SJSA1 (cell line): ENCODE measurements around the gene PSMC3IP. TPM values are rescaled to one million over a fixed set of nuclear protein-coding genes. Genes with fewer than 3 reads are reported as not detected.
"Not testable (repeated sequence)": the region's sequence is repeated elsewhere in the genome, so short reads cannot be mapped to it uniquely, and the experiment has no call there.

ENCODE experiments used
- DNase-seq, 2 experiments: peaks; one replicate each; pipeline ENCODE4 v3.0.0-alpha.2; 2015 to 2020; ENCODE audit warnings: low spot score in 2 of 2, low read depth in 1 of 2
- H3K27ac ChIP-seq: fragments of 250-450 bp; sonication (Bioruptor Pico); 2 replicates; pipeline ENCODE4 v1.5.1; 2020; ENCODE audit warnings: mild to moderate bottlenecking, moderate library complexity
- H3K27me3 ChIP-seq: fragments of 250-450 bp; sonication (Bioruptor Pico); replicated peaks from 2 replicates; pipeline ENCODE4 v1.5.1; 2020; ENCODE audit warnings: mild to moderate bottlenecking, moderate library complexity
- H3K36me3 ChIP-seq: fragments of 250-450 bp; sonication (Bioruptor Pico); 2 replicates; pipeline ENCODE4 v1.5.1; 2020; ENCODE audit warnings: mild to moderate bottlenecking
- H3K4me1 ChIP-seq: fragments of 250-450 bp; sonication (Bioruptor Pico); replicated peaks from 2 replicates; pipeline ENCODE4 v1.6.1; 2021; ENCODE audit warnings: mild to moderate bottlenecking
- H3K4me3 ChIP-seq: fragments of 250-450 bp; sonication (Bioruptor Pico); 2 replicates; pipeline ENCODE4 v1.5.1; 2020; ENCODE audit warnings: mild to moderate bottlenecking
- H3K9me3 ChIP-seq: fragments of 250-450 bp; sonication (Bioruptor Pico); replicated peaks from 2 replicates; pipeline ENCODE4 v1.5.1; 2020; ENCODE audit warnings: mild to moderate bottlenecking
- total RNA-seq: library from RNA; depleted of rRNA; stranded (reverse); fragments of >200 nt; shearing (Covaris generic); gene quantifications from 2 replicates; pipeline ENCODE4 v1.2.3, GENCODE V29; 2014

PSMC3IP gene
- total RNA-seq, 1 experiment from 2014 or later, result 22.3 TPM

DNA sequence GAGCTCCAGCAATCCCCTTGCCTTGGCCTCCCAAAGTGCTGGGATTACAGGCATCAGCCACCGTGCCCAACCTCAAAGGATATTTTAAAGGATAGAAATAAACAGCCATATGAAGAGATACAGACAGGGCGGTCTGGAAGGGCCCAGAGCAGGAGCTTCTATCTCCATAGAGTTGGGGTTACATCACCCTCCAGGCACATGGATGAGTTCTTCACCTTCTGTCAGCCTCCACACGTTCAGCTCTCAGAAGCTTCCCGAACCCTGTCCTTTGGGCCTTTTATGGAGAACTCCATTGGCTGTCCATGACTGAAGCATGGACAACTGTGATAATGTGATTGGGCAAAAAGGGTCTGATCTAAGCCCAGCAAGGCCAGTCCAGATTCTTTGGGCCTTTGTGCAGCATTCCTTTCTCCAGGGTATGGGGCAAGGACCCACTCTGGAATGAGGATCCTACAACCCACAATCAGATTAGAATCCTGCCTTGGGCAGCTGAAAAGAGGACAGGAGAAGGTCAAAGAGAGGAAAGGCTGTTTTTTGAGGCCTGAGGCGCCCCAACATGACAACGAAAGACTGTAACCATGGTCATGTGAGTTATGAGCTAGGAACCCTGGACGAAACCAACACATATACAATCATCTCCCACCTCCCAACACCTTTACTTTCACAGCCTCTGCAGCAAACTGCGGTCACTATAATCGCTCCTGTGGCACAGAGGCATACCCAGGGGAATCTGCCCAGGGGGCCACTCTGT, 31.6 kb downstream of the PSMC3IP start:
- H3K27ac ChIP-seq, result not testable (repeated sequence)

DNA sequence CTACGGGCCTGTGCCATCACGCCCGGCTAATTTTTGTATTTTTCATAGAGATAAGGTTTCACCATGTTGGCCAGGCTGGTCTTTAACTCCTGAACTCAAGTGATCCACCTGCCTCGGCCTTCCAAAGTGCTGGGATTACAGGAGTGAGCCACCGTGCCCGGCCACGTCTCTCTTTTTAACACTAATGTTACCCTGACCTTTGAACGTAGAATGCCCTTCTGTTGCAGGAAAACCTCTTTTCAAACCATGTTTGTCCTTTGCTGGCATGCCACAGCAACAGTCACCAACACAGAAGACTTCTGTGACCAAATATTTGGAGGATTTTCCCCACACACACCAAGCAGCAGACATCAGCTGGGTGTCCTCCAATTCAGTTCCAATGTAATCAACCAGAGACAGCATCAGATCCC, 32.6 kb downstream of the PSMC3IP start:
- DNase-seq, result no peak
- peaks cover 38% of the 10 kb centered on the region for H3K36me3 ChIP-seq
- H3K4me1 ChIP-seq, result no peaks in the 10 kb centered on the region
- H3K4me3 ChIP-seq, result no peak overlapping the region
- H3K9me3 ChIP-seq, result no peaks in the 10 kb centered on the region
- no peaks in the 10 kb centered on the region for H3K27me3 ChIP-seq
- H3K27ac ChIP-seq, result no peak overlapping the region

More for the DNA sequence above, 31.6 kb downstream of the PSMC3IP start:
- H3K36me3 ChIP-seq, result peaks cover 38% of the 10 kb centered on the region
- not testable (repeated sequence) for DNase-seq, H3K9me3 ChIP-seq, H3K27me3 ChIP-seq, H3K4me1 ChIP-seq, H3K4me3 ChIP-seq

DNA sequence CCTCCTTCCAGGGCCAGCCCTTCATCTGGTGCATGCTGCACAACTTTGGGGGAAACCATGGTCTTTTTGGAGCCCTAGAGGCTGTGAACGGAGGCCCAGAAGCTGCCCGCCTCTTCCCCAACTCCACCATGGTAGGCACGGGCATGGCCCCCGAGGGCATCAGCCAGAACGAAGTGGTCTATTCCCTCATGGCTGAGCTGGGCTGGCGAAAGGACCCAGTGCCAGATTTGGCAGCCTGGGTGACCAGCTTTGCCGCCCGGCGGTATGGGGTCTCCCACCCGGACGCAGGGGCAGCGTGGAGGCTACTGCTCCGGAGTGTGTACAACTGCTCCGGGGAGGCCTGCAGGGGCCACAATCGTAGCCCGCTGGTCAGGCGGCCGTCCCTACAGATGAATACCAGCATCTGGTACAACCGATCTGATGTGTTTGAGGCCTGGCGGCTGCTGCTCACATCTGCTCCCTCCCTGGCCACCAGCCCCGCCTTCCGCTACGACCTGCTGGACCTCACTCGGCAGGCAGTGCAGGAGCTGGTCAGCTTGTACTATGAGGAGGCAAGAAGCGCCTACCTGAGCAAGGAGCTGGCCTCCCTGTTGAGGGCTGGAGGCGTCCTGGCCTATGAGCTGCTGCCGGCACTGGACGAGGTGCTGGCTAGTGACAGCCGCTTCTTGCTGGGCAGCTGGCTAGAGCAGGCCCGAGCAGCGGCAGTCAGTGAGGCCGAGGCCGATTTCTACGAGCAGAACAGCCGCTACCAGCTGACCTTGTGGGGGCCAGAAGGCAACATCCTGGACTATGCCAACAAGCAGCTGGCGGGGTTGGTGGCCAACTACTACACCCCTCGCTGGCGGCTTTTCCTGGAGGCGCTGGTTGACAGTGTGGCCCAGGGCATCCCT, 34.1 kb downstream of the PSMC3IP start:
- Histone ChIP-seq H3K9me3 (no peaks in the 10 kb centered on the region), H3K4me3 (no peak overlapping the region), H3K27ac (no peak overlapping the region), H3K36me3 (peaks cover 49% of the 10 kb centered on the region), H3K4me1 (no peaks in the 10 kb centered on the region), H3K27me3 (no peaks in the 10 kb centered on the region)
- no peak for DNase-seq

DNA sequence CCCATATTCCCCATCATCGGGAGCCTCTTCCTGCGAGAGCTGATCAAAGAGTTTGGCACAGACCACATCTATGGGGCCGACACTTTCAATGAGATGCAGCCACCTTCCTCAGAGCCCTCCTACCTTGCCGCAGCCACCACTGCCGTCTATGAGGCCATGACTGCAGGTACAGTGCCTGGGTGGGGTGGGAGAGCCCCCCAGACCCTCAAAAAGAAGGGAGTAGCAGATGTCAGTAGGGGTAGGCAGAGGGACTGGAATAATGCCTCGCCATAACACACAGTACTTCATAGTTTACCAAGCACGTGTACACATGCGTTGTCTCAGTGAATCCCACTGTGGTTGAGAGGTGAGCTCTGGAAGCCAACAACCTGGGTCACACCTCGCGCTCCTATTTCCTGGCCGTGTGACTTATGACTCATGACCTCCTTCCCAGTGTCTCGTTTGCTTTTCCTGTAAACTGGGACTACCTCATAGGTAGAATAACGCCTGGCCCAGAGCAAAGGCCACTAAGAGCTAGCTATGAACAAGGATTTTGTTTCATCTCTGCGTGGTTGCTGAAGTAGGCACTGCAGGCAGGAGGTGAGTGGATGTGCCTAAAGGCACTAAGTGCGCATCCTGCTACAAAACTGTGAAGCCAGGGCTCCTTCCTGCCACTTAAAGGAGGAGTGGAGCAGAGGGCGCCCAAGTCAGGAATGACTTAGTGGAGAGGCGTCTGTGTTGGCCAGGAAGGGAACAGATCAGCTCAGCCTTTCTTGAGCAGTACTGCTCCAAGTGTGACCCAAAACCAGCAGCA, 36.3 kb downstream of the PSMC3IP start:
- Histone ChIP-seq H3K9me3 (no peaks in the 10 kb centered on the region), H3K36me3 (peaks cover 60% of the 10 kb centered on the region), H3K27me3 (no peaks in the 10 kb centered on the region), H3K27ac (no peak overlapping the region), H3K4me1 (peaks cover 13% of the 10 kb centered on the region), H3K4me3 (no peak overlapping the region)
- no peak for DNase-seq

DNA sequence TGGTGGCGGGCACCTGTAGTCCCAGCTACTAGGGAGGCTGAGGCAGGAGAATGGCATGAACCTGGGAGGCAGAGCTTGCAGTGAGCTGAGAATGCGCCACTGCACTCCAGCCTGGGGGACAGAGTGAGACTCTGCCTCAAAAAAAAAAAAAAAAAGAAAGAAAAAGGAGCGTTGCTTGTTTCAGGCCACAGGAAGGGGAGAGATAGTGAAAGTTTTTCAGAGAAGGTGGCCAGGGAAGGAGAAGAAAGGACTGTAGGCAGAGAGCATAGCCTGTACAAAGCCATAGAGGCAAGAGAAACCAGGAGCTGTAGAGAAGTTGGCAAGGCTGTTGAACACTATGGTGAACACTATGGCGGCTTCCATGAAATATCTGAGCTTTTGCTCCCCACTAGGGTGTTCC, 37.0 kb downstream of the PSMC3IP start:
- peaks cover 60% of the 10 kb centered on the region for H3K36me3 ChIP-seq
- H3K9me3 ChIP-seq, result not testable (repeated sequence)

DNA sequence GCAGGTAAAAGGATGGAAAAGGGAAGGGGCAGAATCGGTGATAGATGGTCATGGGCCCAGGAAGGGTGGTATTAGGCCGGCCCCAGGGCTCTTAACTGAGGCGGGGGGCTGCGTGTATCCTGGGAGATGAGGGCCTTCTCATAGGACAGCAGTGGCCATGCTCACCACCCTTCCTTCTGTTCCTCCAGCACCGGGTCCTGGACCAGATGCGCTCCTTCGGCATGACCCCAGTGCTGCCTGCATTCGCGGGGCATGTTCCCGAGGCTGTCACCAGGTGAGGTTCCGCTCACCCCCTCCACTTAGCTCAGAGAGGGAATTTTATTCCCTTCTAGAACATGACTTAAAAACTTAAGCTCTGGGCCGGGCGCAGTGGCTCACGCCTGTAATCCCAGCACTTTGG, 39.0 kb downstream of the PSMC3IP start:
- Histone ChIP-seq H3K4me1 (peaks cover 25% of the 10 kb centered on the region), H3K9me3 (no peaks in the 10 kb centered on the region), H3K27me3 (no peaks in the 10 kb centered on the region), H3K36me3 (peaks cover 46% of the 10 kb centered on the region), H3K4me3 (no peak overlapping the region), H3K27ac (no peak overlapping the region)
- DNase-seq, result no peak

More for the DNA sequence above, 37.0 kb downstream of the PSMC3IP start:
- not testable (repeated sequence) for DNase-seq, H3K4me3 ChIP-seq, H3K27me3 ChIP-seq, H3K27ac ChIP-seq
- peaks cover 20% of the 10 kb centered on the region for H3K4me1 ChIP-seq

DNA sequence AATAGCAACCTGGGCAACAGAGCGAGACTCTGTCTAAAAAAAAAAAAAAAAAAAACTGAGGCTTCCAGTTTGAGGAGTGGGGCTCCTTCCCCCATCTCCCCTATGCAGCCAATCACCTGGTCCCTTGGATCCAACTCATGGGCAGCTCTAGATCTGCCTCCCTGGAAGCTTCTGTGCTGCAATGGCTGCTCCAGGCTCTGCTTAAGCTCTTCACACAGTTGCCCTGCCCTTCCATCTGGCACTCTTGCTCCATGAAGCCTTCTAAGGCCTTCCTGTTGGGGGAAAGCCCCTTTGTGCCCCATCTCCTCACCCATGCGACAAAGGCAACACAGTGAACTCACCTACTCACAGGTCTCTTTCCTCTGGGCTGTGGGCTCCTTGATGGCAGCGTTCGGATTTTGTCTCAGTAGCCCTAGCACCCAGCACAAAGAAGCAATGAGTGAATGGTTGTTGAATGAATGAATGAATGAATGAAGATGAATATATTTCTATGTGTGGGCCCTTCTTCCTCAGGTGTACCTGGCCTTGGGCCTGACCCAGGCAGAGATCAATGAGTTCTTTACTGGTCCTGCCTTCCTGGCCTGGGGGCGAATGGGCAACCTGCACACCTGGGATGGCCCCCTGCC, 39.6 kb downstream of the PSMC3IP start:
- Histone ChIP-seq H3K27me3 (no peaks in the 10 kb centered on the region), H3K9me3 (no peaks in the 10 kb centered on the region), H3K4me1 (peaks cover 25% of the 10 kb centered on the region), H3K27ac (no peak overlapping the region), H3K36me3 (peaks cover 42% of the 10 kb centered on the region), H3K4me3 (no peak overlapping the region)
- DNase-seq, result no peak

DNA sequence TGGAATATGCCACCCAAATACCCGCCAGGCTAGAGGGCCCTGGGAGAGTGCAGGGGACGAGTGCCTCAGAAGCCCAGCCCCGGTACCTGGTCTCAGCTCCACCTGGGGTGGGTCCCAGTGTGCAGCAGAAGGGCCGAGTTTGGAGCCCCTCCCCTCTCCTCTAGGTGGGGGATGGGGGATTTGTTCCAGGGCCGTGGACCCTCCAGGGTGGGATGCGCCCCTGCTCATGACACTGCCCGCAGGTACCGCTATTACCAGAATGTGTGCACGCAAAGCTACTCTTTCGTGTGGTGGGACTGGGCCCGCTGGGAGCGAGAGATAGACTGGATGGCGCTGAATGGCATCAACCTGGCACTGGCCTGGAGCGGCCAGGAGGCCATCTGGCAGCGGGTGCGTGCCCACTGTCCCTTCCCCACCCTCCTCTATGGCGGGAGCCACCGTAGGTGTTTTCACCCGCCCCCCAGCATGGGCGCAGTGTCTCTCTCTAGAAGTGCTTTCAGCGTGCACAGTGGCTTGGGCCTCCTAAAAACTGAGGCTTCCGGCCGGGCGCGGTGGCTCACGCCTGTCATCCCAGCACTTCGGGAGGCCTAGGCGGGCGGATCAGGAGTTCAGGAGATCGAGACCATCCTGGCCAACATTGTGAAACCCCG, 40.2 kb downstream of the PSMC3IP start:
- no peak for DNase-seq
- Histone ChIP-seq H3K27ac (no peak overlapping the region), H3K9me3 (no peaks in the 10 kb centered on the region), H3K4me1 (peaks cover 25% of the 10 kb centered on the region), H3K36me3 (peaks cover 36% of the 10 kb centered on the region), H3K4me3 (peak overlapping the region; percentile 92), H3K27me3 (no peaks in the 10 kb centered on the region)

DNA sequence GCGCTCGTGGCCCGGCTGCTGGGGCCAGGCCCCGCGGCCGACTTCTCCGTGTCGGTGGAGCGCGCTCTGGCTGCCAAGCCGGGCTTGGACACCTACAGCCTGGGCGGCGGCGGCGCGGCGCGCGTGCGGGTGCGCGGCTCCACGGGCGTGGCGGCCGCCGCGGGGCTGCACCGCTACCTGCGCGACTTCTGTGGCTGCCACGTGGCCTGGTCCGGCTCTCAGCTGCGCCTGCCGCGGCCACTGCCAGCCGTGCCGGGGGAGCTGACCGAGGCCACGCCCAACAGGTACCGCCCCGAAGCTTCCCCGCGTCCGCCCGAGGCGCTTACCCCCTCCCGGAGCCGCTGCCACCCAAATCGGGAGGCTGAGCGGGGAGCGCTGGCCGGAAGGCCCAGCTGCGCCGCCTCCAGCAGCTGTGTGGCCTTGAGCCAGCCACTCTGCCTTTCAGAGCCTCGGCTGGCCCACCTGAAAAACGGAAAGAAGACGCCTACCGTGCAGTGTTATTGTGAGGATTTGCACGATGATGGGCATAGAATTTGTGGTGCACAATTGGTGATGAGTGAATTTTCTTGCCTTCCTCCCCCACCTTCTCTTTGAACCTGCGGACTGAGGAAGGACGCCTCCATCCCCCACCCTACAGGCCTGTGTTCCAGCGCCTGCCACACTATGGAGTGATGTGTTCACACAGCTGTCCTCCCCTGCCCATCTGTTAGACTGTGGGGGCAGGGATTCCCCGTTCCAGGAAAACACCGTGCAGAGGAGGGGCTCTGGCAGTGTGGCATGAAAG, 41.0 kb downstream of the PSMC3IP start:
- Histone ChIP-seq H3K4me1 (peaks cover 31% of the 10 kb centered on the region), H3K4me3 (peak overlapping the region; percentile 92), H3K9me3 (no peaks in the 10 kb centered on the region), H3K27me3 (no peaks in the 10 kb centered on the region), H3K36me3 (peaks cover 30% of the 10 kb centered on the region), H3K27ac (peak overlapping the region; percentile 46)
- DNase-seq, result peak; percentile 75 to 91

DNA sequence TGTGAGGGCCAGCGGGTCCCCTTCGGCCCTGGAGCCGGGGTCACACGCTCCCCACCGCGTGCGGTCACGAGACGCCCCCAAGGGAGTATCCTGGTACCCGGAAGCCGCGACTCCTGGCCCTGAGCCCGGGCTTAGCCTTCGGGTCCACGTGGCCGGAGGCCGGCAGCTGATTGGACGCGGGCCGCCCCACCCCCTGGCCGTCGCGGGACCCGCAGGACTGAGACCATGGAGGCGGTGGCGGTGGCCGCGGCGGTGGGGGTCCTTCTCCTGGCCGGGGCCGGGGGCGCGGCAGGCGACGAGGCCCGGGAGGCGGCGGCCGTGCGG, 41.5 kb downstream of the PSMC3IP start, which contains the start of gene NAGLU:
TSS of gene NAGLU (plus strand) at position 194 of the 324 bp plus-strand sequence. CDS start at position 226, 32 bp downstream.
- Histone ChIP-seq H3K27ac (peak within 1 kb of the TSS; percentile 46), H3K36me3 (peaks cover 26% of the 10 kb centered on the region), H3K4me1 (peaks cover 36% of the 10 kb centered on the region), H3K27me3 (no peaks in the 10 kb centered on the region), H3K9me3 (no peaks in the 10 kb centered on the region), H3K4me3 (peak within 1 kb of the TSS; percentile 92)
- DNase-seq, result peak; percentile 80 to 94

DNA sequence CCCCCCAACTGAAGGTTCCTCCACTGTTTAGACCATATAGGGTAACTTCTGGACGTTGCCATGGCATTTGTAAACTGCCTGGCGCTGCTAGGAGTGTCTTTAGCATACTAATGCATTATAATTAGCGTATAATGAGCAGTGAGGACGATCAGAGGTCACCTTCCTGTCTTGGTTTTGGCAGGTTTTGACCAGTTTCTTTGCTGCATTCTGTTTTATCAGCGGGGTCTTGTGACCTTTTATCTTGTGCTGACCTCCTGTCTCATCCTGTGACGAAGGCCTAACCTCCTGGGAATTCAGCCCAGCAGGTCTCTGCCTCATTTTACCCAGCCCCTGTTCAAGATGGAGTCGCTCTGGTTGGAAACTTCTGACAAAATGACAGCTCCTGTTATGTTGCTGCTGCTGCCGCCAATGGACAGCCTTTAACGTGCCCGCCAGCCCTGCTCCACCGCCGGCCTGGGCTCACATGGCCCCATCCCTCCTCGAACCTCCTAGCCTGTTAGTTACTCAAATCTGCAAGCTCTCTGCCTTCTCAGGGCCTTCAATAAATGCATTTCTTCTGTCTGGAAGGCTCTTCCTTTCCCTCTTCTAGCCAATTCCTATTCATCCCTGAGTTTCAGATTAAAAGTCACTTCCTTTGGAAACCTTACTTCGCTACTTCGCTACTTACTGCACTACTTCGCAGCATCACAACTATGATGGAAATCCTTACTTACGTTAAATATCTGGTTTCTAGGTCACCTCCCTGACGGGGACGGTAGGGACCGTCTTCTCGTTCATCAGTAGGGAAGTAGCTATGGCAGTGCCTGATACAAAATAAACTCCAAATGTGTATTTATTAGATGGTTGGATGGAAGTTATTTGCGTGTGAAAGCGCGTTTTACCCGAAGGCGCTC, 42.1 kb downstream of the PSMC3IP start:
- H3K4me1 ChIP-seq, result peaks cover 40% of the 10 kb centered on the region
- peaks cover 26% of the 10 kb centered on the region for H3K36me3 ChIP-seq
- H3K9me3 ChIP-seq, result no peaks in the 10 kb centered on the region
- H3K27me3 ChIP-seq, result no peaks in the 10 kb centered on the region
- no peak for DNase-seq
- peak overlapping the region; percentile 92 for H3K4me3 ChIP-seq
- H3K27ac ChIP-seq, result peak overlapping the region; percentile 46
